HG02943 (cell line): ENCODE results near the gene OR5I1.
"Not testable (repeated sequence)": the region's sequence is repeated elsewhere in the genome, so short reads cannot be mapped to it uniquely, and the experiment has no call there.

Experiments
- ATAC-seq: cut with Tn5 transposase; IDR thresholded peaks from one replicate; pipeline ENCODE4 v1.9.1; 2021; ENCODE audit warnings: mild to moderate bottlenecking, low read depth, moderate library complexity; ENCODE audit not compliant: unreplicated experiment

OR5I1 gene

GRCh38 chr11:55936300-55936699, at the start of gene OR5I1:
OR5I1 (minus strand) TSS chr11:55936400; CDS start chr11:55936400, 0 bp downstream.
- ATAC-seq: no peak

- ATAC-seq: no peak
Measured at GRCh38 chr11:55970935-55971334, 34.7 kb upstream of the OR5I1 start.

GRCh38 chr11:55969845-55970244, 33.6 kb upstream of the OR5I1 start, which contains the start of gene OR10AG1:
OR10AG1 (minus strand) TSS chr11:55969945; CDS start chr11:55969907, 38 bp downstream.
- ATAC-seq: no peak

GRCh38 chr11:55967914-55968313, 31.7 kb upstream of the OR5I1 start:
- ATAC-seq: no peak

GRCh38 chr11:55966391-55966790, 30.2 kb upstream of the OR5I1 start:
- no peak for ATAC-seq

- ATAC-seq: no peak
Measured at GRCh38 chr11:55956521-55956920, 20.3 kb upstream of the OR5I1 start.

GRCh38 chr11:55949330-55949729, 13.1 kb upstream of the OR5I1 start:
- no peak for ATAC-seq

- ATAC-seq: no peak
Measured at GRCh38 chr11:55942785-55943392, 6.7 kb upstream of the OR5I1 start.

- ATAC-seq: no peak
Measured at GRCh38 chr11:55920537-55920936, 15.7 kb downstream of the OR5I1 start.

GRCh38 chr11:55914482-55914881, 21.7 kb downstream of the OR5I1 start, which contains the start of gene OR5W2:
OR5W2 (minus strand) TSS chr11:55914582; CDS start chr11:55914582, 0 bp downstream.
- no peak for ATAC-seq

- no peak for ATAC-seq
Measured at GRCh38 chr11:55902308-55902707, 33.9 kb downstream of the OR5I1 start.

GRCh38 chr11:55895216-55895615, 41.0 kb downstream of the OR5I1 start:
- ATAC-seq: no peak

- ATAC-seq: not testable (repeated sequence)
Measured at GRCh38 chr11:55885481-55885880, 50.7 kb downstream of the OR5I1 start.
